ENCODE results near the gene KCNK16.

The KCNK16 gene

GRCh38 chr6:39273406-39273821, 49.1 kb downstream of the KCNK16 start:
- no peak for DNase-seq

GRCh38 chr6:39269961-39270360, 52.5 kb downstream of the KCNK16 start:
- no peak for DNase-seq

- no peak for DNase-seq
These were observed 53.8 kb downstream of the KCNK16 start for GRCh38 chr6:39268721-39269120.

GRCh38 chr6:39268171-39268570, 54.3 kb downstream of the KCNK16 start:
- DNase-seq: no peak

DNA sequence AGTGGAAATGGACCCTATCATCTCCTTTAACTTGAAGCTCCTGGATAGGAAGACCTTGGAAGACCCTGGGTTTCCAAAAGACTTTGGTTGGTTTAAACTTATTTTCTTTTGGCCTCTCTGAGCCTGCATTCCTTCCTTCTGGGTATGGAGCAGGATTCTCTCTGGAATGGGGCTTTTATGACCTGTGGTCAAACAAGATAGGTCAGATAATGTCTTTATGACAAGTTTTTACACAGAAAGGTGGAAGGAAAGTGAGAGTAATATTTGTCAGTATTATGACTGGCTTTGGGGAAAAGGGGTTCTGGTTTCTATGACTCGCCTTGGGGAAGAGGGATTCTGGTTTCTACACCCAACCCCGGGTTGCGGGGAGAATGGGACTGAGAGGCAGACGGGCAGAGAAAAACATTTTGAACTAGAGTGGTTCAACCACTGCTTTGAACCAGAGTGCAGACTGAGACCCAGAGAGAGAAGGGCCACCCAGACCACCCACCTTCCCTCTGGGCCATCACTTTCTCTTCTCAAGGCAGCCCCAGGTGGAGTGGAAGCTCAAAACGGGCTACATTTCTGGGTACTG, 55.6 kb downstream of the KCNK16 start:
- no peak for DNase-seq

DNA sequence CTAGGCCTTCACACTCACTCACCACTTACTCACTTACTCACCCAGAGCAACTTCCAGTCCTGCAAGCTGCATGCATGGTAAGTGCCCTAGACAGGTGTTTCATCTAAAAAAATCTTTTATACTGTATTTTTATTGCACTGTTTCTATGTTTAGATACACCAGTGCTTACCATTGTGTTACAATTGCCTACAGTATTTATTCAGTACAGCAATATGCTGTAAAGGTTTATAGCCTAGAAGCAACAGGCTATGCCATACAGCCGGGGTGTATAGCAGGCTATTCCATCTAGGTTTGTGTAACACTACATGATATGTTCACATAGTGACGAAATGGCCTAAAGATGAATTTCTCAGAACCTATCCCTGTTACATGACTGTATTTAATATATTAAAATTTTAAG, 56.1 kb downstream of the KCNK16 start:
- no peak for DNase-seq

Measured in activated CD4-positive, CD25-positive, alpha-beta regulatory T cell treated with anti-CD3 and anti-CD28 coated beads, Interleukin-2, amount 50 U/mL, for 72 hours (primary cell).